ENCODE results near the gene SLC5A5.

The SLC5A5 gene

DNA sequence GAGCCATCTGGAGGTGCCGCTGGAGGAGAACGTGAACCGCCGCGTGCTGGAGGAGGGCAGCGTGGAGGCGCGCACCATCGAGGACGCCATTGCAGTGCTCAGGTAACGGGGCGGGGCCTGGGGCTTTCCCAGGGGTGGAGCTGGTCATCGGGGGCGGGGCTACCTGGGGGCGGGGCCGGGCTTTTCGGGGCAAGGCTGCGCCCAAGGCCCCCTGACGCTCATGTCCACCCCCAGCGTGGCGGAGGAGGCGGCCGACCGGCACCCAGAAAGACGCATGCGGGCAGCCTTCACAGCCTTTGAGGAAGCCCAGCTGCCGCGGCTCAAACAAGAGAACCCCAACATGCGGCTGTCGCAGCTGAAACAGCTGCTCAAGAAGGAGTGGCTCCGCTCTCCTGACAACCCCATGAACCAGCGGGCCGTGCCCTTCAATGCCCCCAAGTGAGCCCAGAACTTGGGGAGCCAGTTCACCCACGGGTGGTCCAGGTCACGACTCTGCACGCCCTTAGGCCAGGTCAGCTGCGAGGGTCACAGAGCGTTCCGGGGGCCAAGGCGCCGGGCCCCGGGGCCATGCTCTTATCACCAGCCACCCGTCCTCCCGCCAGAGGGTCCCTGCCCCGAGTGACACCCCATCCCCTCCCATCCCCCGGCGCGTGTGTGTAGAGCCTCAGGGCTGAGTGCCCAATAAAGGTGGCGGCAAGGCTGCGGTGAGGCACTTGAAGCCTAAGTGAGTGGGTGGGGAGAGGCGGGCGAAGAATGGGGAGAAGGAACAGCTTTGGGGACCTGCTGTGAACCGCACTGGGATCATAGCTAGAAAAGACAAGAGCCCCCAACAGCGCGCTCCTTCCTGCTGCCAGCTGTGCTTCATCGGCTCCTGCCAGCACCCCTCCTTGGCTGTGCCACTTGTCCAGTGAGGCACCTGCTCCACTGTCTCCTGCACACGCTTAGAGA is 71.8 kb downstream of the SLC5A5 start:
- no peak for DNase-seq (ENCODE audit: extremely low spot score)
- ChIA-PET POLR2A (interaction anchor here (1.0 to 1.3 kb wide), 3 partner anchors 11 to 84 kb away, joined by 3 to 6 read pairs (median 3); partner anchors contain the start of genes CCDC124 and RPL18A), CTCF (interaction anchor here (1.1 kb wide), 1 partner anchor 121 kb away, joined by 3 read pairs; no protein-coding TSS in a partner anchor)
- TF ChIP-seq ELF4 (IDR thresholded peaks at IDR 0.05) = no peak
- no peak for TF ChIP-seq HDGF (IDR thresholded peaks at IDR 0.05; ENCODE audit: borderline replicate concordance)
- no peak for TF ChIP-seq SP1 (IDR thresholded peaks at IDR 0.05)
- TF ChIP-seq TARDBP (IDR thresholded peaks at IDR 0.05) = no peak
- no peak for TF ChIP-seq CTBP1 (IDR thresholded peaks at IDR 0.05; ENCODE audit: borderline replicate concordance)
- TF ChIP-seq FOXK2 (IDR thresholded peaks at IDR 0.05) = no peak
- TF ChIP-seq ARNT (IDR thresholded peaks at IDR 0.05) = no peak
- no peak for TF ChIP-seq LEF1 (IDR thresholded peaks at IDR 0.05; ENCODE audit: borderline replicate concordance)
- no peak for TF ChIP-seq L3MBTL2 (conservative IDR thresholded peaks at IDR 0.05)
- TF ChIP-seq, protein P1, sequence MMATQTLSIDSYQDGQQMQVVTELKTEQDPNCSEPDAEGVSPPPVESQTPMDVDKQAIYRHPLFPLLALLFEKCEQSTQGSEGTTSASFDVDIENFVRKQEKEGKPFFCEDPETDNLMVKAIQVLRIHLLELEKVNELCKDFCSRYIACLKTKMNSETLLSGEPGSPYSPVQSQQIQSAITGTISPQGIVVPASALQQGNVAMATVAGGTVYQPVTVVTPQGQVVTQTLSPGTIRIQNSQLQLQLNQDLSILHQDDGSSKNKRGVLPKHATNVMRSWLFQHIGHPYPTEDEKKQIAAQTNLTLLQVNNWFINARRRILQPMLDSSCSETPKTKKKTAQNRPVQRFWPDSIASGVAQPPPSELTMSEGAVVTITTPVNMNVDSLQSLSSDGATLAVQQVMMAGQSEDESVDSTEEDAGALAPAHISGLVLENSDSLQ (IDR thresholded peaks at IDR 0.05) = no peak
- no peak for TF ChIP-seq ZNF384 (IDR thresholded peaks at IDR 0.05)
- TF ChIP-seq NFRKB (IDR thresholded peaks at IDR 0.05) = no peak
- TF ChIP-seq BHLHE40 (IDR thresholded peaks at IDR 0.05; ENCODE audit: borderline replicate concordance) = no peak
- TF ChIP-seq FOXM1 (IDR thresholded peaks at IDR 0.05; ENCODE audit: borderline replicate concordance) = no peak
- TF ChIP-seq SUZ12 (IDR thresholded peaks at IDR 0.05) = no peak
- TF ChIP-seq FOXA1 (IDR thresholded peaks at IDR 0.05) = no peak

DNA sequence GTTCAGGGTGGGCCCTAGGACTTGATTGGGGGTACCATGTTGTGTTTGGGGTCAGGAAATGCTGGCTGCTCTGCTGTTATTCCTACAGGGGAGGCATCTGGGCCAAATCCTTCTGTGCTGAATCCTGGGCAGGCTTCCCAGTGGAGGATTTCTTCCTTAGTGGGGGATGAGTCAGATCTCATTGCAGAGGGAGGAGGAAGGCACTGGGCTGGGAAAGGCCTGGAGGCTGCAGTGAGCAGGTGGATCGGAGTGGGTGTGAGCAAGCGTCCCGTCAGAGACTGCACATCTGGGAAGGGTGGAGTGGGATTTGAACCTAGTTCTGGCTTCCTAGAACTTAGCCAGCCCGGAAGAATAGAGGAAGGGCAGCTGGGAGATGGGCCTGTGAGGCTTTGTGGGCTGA is 72.6 kb downstream of the SLC5A5 start:
- ChIA-PET CTCF (interaction anchor here (1.1 kb wide), 1 partner anchor 121 kb away, joined by 3 read pairs; no protein-coding TSS in a partner anchor), POLR2A (interaction anchor here (1.0 kb wide), 1 partner anchor 12 kb away, joined by 3 read pairs; the partner anchor contains the start of gene CCDC124)
- TF ChIP-seq SUZ12 (IDR thresholded peaks at IDR 0.05) = no peak
- TF ChIP-seq HDGF (IDR thresholded peaks at IDR 0.05; ENCODE audit: borderline replicate concordance) = no peak
- TF ChIP-seq NFRKB (IDR thresholded peaks at IDR 0.05) = no peak
- TF ChIP-seq ARNT (IDR thresholded peaks at IDR 0.05) = no peak
- no peak for TF ChIP-seq ZNF384 (IDR thresholded peaks at IDR 0.05)
- no peak for TF ChIP-seq L3MBTL2 (conservative IDR thresholded peaks at IDR 0.05)
- no peak for DNase-seq (ENCODE audit: extremely low spot score)

Data from HEK293T (cell line).